Measurements from ENCODE around the gene ACSM6.
"Not testable (repeated sequence)": the region's sequence is repeated elsewhere in the genome, so short reads cannot be mapped to it uniquely, and the experiment has no call there.

The ACSM6 gene, protein sequence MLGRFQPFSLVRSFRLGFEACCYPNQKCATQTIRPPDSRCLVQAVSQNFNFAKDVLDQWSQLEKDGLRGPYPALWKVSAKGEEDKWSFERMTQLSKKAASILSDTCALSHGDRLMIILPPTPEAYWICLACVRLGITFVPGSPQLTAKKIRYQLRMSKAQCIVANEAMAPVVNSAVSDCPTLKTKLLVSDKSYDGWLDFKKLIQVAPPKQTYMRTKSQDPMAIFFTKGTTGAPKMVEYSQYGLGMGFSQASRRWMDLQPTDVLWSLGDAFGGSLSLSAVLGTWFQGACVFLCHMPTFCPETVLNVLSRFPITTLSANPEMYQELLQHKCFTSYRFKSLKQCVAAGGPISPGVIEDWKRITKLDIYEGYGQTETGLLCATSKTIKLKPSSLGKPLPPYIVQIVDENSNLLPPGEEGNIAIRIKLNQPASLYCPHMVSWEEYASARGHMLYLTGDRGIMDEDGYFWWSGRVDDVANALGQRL

DNA sequence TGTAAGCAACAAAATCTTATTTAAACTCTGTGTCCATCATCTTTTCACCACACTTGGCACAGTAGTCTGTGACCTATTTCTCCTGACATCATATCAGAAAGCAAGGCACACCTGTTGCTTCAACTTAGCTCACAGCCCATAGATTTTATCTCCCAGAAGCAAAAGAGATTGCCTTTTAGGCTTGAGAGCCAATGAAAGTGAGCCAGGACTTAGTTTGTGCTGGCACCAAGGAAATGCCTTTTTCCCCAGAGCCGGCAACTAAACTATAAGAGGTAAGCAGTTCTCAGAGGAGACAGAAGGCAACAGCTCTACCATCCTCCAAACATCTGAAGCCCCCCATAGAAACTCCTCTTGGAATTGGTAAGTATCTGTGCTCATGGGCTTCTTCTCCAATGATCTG, at the start of gene ACSM6:
Gene ACSM6, plus strand, starts transcription at position 295 of the 400 bp plus-strand sequence. CDS start 248 bp downstream, outside the sequence.
- DNase-seq = no peak

DNA sequence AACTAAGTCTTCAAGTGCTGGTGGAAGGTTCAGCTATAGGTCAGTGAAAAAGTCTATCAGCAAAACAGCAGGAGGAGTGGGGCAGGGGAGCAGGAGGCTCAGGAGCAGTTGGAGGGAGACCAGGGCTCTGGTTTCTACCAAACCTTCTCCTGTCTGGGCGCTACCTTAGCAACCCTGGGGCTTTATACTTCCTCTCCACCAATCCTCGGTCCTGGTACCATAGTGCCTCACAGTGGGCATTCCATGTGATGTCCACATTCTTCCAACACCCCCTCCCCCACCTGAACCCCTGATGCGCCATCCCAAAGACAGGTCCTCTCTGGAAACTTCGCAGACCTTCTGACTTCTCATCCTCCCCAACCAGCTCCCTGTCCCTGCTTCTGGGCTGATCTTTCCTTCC, 25.3 kb upstream of the ACSM6 start:
- DNase-seq = no peak

DNA sequence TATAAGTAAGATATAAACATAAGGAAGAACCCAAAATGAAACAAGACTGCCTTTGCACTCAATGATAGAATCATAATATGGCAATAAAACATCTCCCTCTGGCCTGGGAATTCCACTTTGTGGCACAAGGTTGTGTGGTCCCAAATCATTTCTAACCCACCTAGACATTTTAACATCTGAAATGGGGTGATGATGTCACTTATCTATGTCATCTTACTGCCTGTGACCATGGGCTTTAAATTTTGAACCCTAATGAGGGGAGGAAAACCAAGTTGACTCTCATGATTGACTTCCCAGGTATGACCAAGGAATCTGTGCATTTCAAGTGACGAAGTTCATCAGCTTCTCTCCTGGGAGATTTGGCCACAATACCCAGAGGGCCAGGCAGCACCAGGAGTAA, 24.5 kb upstream of the ACSM6 start:
- DNase-seq = no peak

DNA sequence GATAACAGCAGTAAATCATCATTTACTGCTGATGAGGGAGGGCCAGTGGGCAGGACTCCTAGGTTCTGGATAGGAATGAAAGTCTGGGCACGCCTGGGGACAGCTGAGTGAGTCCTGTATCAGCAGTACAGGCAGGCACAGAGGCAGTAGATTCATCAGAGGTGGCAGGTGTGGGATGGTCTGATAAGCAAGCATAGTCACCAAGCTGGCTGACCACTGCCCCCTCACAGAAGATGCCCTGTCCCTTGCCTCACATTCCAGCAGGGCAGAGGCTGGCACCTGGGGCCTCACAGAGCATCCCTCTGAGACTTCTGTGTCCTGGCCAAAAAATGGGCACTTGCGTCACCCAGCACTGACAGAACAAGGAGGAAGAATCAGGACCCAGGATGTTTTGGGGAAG, 23.2 kb upstream of the ACSM6 start:
- DNase-seq = no peak

DNA sequence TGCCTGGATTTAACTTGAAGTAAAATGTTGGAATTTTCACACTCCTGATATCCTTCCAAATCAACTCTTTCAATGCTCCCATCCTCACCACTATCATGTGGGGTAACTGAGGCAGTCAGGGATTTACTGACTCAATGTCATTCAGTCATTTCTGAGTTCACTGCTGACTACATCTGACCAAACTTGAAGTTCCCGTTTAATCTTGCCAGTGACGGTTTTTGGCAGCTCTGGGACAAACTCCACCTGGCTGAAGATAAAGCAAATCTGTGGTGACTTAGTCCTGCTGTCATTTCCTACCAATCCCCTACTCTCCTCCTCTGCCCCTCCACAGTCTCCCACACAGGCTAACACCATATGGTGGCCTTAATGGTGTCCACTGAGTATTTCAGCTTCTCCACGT, 22.7 kb upstream of the ACSM6 start:
- DNase-seq = no peak

DNA sequence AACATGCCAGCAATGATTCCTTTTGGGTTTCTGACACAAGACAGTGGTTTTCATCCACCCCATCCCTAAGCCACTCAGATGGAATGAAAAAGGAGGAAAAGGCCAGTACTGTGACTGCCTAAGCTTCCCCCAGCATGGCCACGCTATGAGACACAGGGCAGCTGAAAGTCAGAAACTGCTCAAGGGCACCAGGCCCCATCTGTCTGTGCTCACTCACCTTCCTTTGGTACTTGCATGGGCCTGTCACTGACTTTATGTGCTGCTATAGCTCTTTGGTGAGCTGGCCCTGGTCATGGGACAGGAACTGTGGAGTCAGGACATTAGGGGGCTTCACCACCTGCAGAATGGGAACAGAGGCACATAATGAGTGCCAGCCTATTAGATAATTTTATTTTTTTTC, 21.2 kb upstream of the ACSM6 start:
- DNase-seq = no peak

DNA sequence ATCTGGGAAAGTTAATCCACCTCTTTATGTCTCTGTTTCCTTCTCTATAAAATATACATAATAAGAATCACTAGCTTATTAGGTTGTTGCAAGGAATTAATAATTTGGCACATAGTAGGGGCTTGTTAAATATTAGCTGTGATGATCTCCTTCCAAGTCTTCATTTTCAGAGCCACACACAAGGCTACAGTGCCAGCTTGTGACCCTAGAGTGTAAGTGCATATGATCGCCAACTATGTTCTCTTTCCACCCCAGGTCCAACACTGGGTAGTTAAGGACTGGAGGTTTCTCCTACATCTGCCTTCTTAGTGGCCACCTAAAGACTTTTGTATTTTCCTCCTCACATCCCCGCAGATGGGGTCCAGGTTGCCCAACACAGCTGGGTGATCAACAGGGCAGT, 17.9 kb upstream of the ACSM6 start:
- no peak for DNase-seq

DNA sequence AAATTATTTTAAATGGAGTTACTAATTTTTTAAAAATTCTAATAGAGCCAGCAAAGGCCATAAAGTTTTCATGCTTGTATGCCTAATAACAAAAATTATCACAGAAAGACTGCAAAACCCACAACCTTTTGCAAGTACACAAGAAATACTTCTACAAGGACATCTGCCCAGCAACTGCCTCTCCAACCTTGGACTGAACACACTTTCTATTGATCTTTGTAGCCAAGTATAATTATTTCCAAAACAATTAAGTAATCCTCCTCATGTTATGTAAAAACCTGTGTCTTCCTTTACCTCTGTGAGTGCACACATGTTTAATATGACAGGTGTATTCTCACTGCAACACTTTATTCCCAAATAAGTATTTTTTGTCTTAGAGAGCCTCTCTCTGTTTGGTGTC, 16.6 kb upstream of the ACSM6 start:
- DNase-seq = no peak

DNA sequence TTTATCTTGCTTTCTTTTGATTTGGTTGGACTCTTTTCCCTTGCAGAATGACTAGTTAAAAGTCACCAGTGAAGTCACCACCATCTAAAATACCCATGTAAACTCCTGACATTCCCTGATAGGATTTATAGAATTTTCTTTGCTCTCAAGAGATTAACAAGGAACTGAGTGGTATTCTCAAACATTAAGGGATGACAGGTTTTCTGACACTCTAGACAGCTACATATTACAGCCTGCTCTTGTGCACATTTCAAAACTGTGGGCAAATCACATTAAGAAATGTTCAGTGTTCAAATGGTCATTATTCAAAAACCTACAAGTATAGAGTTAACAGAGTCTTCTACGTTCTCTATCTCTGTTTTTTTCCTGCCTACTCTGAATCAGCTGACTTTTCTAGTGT, 15.8 kb upstream of the ACSM6 start:
- no peak for DNase-seq

DNA sequence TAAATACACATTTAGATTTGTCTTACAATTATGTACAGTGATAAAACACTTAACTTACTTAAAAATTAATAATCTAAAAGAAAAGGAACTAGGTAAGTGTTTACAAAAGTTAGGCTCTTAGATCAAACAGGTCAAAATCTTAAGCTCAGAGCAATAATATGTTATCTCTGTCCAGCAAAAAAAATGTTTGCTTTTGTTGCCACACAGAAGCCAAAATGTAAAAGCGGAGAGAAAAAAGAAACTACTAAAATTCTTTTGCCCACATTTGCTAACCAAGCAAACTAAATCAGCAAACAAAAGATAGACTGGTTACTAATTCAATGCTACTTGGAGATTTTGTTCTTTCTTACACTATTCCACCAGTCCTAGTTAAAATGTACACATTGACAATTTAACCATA, 15.2 kb upstream of the ACSM6 start:
- DNase-seq = no peak

DNA sequence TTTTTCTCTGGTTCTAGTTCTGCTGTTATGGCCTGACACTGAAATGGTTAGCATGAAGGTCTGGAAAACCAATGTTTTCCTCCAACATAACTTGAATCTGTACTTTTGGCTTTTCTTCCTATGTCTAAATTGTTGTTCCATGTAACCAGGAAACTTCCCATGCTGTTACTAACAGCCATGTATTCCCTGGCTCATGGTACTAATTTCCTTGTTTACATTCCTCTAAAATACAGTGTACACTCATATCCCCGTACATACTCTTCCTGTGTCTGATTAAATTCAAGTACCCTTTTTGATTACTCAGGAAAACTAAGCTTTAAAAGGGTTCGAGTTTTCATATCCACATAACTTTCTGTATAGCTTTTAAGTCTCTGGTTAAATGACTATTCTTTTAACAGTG, 12.3 kb upstream of the ACSM6 start:
- DNase-seq = no peak

DNA sequence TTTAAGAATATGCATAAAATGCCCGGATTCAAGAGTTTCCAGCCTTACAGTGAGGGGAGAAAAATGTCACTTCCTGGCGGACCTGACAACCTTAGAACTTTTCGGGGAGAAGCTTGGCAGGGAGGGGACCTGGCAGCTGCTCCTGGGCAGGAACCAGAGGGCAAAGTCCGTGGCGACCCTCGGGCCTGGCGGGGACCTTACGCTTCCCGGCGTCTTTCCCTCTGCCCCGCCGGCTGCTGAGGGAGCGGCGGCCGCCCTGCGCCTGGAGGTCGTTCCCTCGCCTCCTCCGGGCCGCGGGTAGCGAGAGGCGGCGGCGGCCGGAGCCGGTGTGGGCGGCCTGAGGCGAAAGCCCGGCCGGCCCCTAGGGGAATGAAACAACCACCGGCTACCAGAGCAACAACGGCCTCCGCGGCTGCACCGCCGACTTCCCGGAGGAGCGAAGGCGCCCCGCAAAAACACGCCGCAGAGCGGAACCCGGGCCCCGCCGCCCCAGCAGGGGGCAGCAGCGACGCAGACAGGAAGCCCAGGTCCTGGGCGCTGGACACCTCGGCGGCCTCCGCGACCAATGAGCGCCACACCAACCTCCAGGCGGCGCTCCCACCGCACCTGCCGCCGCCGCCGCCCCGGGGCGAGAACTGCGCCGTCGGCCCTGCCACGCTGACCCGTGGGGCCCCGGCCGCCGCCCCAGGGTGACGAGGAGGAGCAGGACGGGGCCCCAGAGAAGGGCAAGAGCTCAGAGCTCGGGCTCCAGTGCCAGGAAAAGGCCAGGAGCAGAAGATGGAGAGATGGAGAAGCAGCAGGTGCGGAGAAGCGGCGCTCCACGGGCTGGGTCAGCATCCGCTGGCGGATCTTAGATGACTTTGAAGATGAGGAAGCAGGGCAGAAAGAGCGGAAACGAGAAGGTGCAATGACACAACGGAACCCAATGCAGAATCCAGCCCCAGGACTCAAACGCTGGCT, 10.5 kb upstream of the ACSM6 start:
- peak; percentile 9 to 53 for DNase-seq

DNA sequence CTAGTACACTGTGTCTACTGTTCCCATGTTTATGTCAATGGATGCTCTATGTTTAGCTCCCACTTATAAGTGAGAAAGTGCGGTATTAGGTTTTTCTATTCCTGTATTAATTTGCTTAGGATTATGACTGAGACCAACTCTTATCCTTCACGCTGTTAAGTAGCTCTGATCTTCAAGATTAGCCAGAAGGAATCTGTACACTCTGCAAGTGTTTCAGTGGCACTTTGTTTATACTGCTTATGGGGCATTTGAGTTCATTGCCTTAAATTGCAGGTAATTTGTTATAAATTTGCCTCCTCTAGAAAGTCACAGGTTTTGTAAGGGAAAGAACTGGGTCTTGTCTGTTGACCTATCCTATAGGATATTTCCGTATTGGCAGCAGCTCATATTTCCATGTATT, 6.4 kb upstream of the ACSM6 start:
- DNase-seq = no peak

DNA sequence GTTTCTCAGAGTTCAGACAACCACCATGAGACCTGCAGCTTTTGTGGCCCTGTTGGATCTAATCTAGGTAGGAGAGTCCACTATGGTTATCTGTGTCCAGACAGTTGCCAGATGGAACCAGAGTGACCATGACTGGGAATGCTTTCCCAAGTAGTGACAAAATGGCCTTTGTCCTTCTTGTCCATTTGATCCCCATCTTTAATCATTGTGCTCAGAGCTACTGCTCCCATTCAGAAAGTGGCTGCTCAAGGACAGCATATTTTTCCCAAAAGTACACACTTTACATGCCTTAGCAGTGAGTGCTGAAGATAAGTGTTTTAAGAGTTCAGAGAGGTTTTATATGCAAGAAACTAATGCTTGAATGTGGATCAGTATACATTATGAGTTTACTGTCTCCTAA, 5.4 kb upstream of the ACSM6 start:
- DNase-seq = no peak

DNA sequence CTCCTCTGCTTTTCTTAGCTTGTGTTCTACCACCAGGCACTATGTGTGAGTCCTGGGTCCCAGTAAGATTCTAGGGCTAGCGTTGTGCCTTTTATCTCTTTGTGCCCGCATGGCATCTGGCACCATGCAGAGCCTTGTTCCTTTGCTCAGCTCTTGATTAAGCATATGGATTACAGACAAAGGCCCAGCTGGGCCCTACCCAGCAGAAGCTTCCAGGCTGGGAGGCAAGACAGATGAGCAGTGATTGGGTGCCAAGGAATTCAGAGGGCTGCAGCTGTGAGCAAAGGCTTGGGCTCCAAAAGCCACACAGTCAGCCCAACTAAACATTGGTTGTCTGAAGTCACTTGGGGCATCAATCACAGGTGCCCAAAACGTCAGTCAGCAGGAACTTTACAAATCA, 2.0 kb downstream of the ACSM6 start:
- DNase-seq = no peak

DNA sequence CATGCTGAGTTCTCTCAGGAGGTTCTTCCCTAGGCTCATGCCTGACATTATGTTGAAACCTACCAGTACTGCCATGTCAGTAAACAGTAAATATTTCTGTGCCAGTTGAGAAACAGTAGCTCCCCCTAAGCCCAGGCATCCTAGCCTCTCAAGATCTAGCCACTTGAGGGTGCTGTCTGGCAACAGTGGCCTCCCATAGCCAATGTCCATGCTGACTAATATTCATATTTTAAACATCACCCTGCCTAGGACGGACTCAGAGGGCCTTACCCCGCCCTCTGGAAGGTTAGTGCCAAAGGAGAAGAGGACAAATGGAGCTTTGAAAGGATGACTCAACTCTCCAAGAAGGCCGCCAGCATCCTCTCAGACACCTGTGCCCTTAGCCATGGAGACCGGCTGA, 7.7 kb downstream of the ACSM6 start:
- no peak for DNase-seq

DNA sequence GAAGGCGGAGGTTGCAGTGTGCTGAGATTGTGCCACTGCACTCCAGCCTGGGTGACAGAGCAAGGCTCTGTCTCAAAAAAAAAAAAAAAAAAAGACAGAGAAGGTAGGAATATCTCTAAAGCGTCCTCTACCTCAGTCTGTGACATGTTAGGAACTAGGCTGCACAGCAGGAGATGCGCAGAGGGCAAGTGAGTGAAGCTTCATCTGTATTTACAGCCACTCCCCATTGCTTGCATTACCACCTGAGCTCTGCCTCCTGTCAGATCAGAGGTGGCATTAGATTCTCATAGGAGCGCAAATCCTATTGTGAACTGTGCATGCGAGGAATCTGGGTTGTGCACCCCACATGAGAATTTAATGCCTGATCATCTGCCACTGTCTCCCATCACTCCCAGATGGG, 8.8 kb downstream of the ACSM6 start:
- not testable (repeated sequence) for DNase-seq

DNA sequence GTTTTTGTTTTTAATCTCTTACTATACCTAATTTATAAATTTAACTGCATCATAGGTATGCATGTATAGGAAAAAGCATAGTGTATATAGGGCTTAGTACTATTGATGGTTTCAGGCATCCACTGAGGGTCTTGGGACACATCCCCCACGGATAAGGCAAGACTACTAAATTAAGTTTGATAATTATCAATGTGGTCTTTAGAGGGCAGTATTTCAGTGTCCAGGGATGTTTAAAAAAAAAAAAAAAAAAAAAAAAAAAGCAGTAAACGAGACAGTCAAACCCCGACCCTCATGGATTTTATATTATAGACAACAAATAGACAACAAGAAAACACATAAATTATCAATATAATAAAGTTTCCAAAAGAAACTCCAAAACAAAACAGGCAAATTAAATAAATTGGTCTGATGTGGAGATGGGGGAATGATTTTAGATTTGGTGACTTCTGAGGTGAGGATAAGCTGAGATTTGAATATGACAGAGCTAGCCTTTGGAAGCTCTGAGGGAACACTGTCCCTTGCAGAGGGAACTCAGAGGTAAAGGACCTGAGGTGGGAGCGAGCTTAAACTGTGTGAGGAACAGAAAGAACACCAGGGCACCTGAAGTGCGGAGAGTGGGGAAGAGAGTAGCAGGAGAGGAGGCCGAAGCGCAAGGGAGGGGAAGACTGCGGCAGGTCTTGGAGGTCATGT, 14.8 kb downstream of the ACSM6 start:
- DNase-seq = no peak

DNA sequence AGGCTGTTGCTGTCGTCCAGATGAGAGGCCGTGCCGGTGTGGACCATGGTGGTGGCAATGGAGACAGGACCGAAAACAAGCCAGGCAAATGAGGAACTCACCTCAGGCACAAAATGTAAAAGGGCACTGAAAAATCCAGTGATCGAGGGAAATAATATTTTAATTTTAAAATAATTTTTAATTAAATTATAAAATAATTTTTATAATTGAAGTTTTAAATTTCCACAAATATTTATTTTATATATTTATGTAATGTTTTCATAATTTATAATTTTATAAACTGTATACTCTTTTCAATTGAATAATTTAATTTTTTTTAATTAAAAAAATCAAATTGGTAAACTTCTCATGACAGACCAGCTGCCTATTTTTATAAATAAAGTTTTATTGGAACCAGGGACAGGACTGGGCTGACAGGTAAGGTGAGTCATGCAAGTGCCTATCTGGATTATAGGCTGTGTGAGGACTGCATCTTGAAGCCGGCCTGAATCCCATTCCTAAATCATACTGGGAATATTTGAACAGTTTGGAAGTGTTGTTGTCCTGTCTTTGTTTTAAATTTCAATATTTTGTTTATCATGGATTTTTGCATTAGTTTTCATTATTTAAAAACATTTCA, 15.6 kb downstream of the ACSM6 start:
- no peak for DNase-seq

DNA sequence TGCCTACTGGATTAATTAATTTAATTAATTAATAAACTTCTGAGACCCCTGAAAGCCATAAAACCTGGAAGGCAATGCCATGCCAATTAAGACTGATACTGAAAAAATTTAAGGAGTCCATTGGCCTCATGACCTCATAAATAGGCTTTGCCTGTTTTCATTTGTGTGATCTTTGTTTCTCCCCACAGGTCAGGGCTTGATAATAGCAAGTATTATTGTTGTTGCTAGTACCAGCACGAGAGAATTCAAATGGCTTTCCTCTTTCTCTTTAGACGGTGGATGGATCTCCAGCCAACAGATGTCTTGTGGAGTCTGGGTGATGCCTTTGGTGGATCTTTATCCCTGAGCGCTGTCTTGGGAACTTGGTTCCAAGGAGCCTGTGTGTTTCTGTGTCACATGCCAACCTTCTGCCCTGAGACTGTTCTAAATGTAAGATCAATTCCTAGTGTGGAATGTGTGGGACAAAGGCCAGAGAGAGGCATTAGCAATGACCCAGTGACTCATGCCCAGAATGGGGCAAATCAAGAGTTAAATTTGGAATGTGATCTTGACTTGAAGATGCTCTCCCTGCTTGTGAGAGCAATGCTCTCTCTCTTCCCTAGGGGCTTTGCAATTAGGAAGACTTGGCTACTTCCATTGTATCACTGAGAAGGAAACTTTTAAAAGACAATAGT, 17.7 kb downstream of the ACSM6 start:
- no peak for DNase-seq

DNA sequence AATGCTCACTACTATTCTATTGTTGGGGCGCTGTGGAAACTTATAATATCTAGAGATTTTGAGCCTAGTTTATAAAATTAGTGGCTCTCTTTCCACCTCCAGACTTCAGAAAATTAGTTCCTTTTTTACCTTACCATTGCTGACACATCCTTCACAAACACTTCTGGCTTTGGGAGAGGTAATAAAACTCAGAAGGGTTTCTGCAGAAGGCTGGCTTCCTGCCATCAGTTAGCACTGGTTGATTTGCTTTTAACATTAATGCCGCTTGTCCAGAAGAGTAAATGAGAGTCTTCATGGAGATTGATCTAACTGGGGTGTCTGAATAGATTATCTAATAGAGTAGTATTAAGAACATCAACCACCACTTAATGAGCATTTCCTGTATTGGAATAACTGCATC, 20.3 kb downstream of the ACSM6 start:
- DNase-seq = no peak

DNA sequence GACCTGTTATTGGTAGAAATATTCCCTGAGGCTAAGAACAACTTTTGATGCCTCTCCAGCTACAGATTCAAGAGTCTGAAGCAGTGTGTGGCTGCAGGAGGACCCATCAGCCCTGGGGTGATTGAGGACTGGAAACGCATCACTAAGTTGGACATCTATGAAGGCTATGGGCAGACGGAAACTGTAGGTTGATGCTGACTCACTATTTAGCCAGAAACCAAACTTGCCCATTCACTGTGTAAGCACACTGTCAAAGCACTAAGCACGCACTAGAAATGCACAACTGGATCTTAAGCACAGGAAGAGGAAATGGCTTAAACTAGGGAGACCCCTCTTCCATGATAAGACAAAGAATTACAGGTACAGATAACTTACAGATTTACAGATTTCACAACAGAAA, 20.8 kb downstream of the ACSM6 start:
- no peak for DNase-seq

All from NCI-H187 (cell line).